ENCODE data around the gene ABLIM2. TPM values are rescaled to one million over a fixed set of nuclear protein-coding genes. Genes with fewer than 3 reads are reported as not detected.

The ABLIM2 gene
- total and polyA plus RNA-seq, 2 of the 13 experiments (the other 11 are each of a cell fraction or from before 2014, with no cell fraction given), result 0.20 to 0.37 TPM

DNA sequence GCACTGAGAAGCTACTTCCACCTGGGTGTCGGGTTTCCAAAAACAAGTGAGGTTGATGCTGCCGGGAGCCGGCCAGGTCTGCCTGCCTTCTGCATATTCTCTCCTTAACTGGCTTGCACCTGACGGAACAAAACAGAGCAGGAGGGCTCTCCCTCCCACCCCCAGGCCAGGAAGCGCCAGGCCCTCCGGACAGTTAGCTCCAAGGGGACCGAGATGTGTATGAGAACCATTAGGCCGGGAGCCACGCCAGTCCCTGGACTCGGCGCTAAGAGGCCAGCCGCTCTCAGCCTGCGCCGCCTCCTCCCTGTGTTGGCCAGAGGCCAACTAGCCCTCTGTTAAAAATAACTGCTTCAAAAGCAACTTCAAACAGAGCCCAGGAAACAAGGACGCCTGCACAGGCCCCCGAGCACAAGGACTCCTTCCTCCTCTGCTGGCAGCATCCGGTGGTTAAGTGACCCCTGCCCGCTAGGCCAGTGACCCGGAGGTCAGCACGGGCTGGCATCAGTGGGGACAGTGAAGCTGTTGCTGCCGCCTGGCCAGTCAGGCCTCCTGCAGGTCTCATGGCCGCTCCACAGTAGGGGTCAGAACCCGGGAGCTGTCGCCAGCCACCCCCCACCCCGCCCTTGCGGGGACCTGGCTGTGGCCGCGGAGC is 107.9 kb downstream of the ABLIM2 start (continued):
- TF ChIP-seq REST (IDR thresholded peaks at IDR 0.05; ENCODE audit: borderline replicate concordance in 1 of 2, low read depth in 1 of 2, low read length in 2 of 2), result 0 out of 4 replicates have a peak, but pooled peaks of 1 of the 2 experiments have one; percentile 28
- TF ChIP-seq KDM5A (IDR thresholded peaks at IDR 0.05; ENCODE audit: borderline replicate concordance, low read length), result no peak
- no peak for TF ChIP-seq PAF1 (CRISPR knock-in tag; IDR thresholded peaks at IDR 0.05)
- TF ChIP-seq ZKSCAN8 (CRISPR knock-in tag; IDR thresholded peaks at IDR 0.05; ENCODE audit: borderline replicate concordance), result peak; percentile 53; the same call in 1 of the 2 replicates
- TF ChIP-seq ARID3A (IDR thresholded peaks at IDR 0.05; ENCODE audit: low read depth, low read length), result no peak
- TF ChIP-seq IKZF5 (CRISPR knock-in tag; IDR thresholded peaks at IDR 0.05), result peak; percentile 89
- no peak for TF ChIP-seq ZNF558 (CRISPR knock-in tag; IDR thresholded peaks at IDR 0.05; ENCODE audit: borderline replicate concordance)
- no peak for TF ChIP-seq THYN1 (CRISPR knock-in tag; IDR thresholded peaks at IDR 0.05; ENCODE audit: borderline replicate concordance, low read depth)
- TF ChIP-seq ATRX (CRISPR knock-in tag; IDR thresholded peaks at IDR 0.05; ENCODE audit: borderline replicate concordance), result no peak
- TF ChIP-seq ZNF264 (CRISPR knock-in tag; IDR thresholded peaks at IDR 0.05), result no peak
- TF ChIP-seq TCF12 (IDR thresholded peaks at IDR 0.05), result no peak
- peak; percentile 95 for TF ChIP-seq TCF12 (CRISPR knock-in tag; IDR thresholded peaks at IDR 0.05)
- TF ChIP-seq ZNF780A (CRISPR knock-in tag; IDR thresholded peaks at IDR 0.05), result no peak
- peak; percentile 33; the same call in 1 of the 2 replicates for TF ChIP-seq CTCF (CRISPR knock-in tag; IDR thresholded peaks at IDR 0.05)
- TF ChIP-seq USF2 (IDR thresholded peaks at IDR 0.05; ENCODE audit: low read depth, low read length), result no peak
- TF ChIP-seq USF2 (CRISPR knock-in tag; IDR thresholded peaks at IDR 0.05; ENCODE audit: borderline replicate concordance), result no peak
- TF ChIP-seq ZC3H4 (CRISPR knock-in tag; IDR thresholded peaks at IDR 0.05; ENCODE audit: borderline replicate concordance), result no peak
- TF ChIP-seq FOXA1 (IDR thresholded peaks at IDR 0.05), result no peak
- TF ChIP-seq FOXA1 (CRISPR knock-in tag; IDR thresholded peaks at IDR 0.05), result no peak

Measured in HepG2 (cell line).